GM18498 (cell line): ENCODE results near the gene CALCOCO1.
"Not testable (repeated sequence)": the region's sequence is repeated elsewhere in the genome, so short reads cannot be mapped to it uniquely, and the experiment has no call there.

Experiments used
- ATAC-seq: cut with Tn5 transposase; IDR thresholded peaks from one replicate; pipeline ENCODE4 v1.9.1; 2021; ENCODE audit warnings: mild to moderate bottlenecking, moderate library complexity; ENCODE audit not compliant: unreplicated experiment

Gene CALCOCO1, protein sequence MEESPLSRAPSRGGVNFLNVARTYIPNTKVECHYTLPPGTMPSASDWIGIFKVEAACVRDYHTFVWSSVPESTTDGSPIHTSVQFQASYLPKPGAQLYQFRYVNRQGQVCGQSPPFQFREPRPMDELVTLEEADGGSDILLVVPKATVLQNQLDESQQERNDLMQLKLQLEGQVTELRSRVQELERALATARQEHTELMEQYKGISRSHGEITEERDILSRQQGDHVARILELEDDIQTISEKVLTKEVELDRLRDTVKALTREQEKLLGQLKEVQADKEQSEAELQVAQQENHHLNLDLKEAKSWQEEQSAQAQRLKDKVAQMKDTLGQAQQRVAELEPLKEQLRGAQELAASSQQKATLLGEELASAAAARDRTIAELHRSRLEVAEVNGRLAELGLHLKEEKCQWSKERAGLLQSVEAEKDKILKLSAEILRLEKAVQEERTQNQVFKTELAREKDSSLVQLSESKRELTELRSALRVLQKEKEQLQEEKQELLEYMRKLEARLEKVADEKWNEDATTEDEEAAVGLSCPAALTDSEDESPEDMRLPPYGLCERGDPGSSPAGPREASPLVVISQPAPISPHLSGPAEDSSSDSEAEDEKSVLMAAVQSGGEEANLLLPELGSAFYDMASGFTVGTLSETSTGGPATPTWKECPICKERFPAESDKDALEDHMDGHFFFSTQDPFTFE

DNA sequence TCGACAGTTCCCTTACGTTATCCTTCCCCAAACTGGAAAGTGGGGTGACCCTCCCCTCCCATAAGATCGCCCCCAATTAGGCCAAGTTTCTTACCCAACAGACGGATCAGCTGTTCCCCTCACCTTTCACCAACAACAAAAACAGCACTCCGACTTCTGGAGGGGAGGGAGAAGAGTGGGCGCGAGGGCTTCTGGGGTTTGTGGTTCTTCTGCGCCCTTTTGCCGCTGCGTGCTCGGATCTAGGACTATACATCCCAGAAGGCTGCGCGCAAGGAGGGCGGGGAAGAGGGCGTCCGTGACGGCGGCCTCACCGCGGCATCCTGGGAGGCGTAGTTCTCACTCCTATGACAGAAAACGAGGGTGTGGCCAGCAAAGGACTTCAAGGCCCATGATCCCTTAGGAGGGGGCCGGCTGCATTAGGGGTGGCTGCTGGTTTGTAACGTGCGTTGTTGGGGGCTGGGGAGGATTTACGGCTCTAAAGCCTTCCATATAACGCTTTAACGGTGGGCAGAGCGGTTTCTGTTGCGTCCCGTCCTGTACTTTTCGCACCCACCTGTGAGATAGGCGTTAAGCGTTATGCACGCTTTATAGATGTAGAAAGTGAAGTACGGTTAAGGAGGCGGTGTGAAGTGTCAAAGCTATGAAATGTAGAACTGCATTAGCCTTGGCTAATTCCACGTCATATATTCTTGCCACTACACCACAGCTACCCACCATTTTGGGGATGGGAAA lies at the start of gene CALCOCO1:
Gene CALCOCO1, minus strand, starts transcription at position 143 of the 732 bp plus-strand sequence. CDS start 2,210 bp downstream, outside the sequence.
- ATAC-seq: peak; percentile 98

DNA sequence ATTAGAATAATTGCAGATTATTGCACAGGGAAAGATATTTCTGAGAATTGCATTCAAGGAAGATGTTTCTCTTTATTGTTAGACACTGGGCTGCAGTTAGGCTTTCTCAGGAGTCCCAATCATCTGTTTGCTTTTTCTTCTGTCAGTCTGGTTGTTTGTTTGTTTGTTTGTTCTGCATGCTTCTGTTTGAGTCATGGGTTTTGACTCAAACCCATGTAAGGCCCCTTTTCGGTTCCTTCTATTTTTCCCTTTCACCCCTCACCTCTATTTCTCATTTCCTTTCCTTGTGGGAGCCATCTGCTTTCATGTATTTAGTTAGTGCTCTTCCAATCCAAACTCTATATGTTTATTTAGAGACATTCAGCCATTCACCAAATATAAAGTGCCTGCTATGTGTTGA lies 49.6 kb upstream of the CALCOCO1 start:
- no peak for ATAC-seq

DNA sequence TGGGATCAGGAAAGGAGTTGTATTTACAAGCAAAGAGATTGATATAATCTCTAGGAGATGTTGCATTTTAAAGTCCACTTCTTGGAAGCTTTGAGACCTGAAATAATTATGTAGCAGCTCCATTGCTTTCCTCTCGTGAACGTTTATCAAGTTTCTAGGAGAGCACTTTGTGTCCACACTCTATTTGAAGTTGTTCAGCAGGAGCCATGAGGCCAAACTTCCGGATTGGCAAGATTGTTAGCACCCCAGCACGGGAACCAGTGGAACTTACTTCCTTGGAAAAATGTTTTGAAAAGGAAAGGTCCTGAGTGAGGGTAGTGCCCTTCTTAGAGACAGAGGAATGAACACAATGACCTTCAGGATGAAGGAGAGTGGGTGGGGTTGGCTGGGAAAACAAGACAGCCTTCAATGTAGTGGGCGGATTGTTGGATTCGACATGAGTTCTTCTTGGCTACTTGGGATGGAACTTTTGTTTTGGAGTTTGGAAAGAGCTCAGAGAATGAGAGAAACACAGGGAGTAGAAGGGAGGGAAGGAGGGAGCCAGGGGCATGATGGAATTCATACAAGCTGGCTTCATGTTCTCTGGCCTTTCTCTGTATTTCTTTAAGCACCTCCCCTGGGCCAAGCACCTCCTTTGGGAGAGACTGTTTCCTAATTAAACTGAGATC lies 48.4 kb upstream of the CALCOCO1 start:
- no peak for ATAC-seq

DNA sequence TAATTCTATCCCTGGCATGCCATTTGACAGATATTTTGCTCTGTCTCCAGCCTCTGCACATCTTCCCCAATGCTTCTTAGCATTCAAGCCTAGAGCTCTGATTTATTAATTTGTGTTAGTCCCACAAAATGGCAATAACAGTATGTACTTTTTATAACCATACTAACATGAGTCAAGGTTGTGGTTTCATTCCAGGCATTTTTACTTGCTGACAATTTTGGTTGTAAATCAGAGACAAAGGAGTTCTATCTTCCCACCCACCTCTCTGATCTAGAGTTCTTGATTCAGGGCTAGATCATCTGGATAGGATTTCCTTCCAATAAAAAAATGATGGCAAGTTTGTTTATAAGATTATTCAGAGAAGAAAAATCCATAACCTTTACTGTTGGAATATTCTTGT lies 43.0 kb upstream of the CALCOCO1 start:
- no peak for ATAC-seq

DNA sequence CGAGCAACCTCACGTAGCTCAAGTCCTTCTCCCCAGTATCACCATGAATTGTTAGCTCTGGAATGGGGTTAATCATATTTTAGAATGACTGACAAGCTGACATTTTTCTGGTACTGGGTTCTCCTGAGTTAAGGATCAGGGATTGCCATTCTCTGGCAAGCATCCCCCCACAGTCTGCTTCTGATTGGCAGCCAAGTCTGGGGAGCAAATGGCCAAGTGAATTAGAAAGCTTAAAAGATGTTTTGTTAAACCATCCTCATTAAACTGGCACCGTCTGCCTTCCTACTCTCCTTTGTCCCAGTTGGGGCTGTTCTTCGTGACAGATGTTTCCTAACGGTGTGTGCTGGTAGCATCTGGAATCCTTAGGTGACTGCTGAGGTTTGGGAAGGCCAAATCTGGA lies 41.7 kb upstream of the CALCOCO1 start:
- ATAC-seq: no peak

DNA sequence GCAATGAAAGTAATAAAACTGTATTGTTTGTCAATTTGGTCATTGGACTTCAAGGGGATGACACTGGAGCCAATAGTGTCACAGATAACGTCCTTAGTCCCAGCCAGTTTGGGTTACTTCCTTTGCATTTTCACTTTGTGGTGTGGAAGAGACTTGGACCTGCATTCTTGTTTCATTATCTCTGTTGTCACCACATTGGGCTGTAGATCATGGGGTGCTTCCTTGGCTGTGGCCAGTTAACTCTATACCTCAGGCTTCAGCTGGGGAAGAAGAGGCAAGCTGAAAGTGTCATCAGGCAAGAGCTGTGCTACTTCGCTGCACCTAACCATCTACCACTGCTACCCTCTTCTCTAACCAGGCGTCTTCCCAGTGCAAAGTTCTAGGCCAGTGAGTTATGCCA lies 39.6 kb upstream of the CALCOCO1 start:
- ATAC-seq: no peak

DNA sequence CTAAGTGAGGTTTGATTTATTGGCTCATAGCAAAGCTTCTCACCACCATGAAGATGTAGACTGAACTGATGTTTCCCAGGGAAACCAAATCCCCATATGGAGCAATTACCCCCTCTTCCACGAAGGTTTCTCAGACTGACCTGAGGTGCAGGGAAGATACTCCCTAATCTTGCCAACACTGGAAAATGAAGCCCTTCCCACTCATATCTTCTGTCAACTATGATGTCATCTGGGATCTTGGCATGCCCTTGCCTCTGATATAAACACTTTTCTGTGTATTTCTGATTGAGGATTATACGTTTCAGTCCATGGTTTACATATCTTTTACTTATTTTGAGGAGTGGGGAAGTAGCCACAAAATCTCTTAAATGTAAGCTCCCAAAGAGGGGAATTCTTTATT lies 38.6 kb upstream of the CALCOCO1 start:
- ATAC-seq: no peak

DNA sequence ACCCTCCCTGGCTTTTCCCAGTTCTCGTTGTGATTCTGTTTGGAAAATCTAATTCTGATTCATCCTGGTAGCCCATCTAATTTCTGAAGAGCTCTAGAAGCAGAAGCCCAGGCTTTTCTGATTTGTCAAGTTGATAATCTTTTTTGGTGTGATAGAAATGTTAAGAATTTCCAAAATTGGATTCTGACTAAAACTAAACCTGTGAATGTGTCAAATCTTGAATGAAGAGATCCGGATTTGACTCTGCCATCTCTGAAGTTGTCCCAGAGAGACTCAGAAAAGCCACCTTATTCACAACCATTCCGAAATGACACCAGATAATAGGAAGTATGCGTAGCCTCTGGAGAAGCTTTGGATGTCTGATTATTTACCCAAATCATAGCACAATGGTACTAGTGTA lies 37.4 kb upstream of the CALCOCO1 start:
- no peak for ATAC-seq

DNA sequence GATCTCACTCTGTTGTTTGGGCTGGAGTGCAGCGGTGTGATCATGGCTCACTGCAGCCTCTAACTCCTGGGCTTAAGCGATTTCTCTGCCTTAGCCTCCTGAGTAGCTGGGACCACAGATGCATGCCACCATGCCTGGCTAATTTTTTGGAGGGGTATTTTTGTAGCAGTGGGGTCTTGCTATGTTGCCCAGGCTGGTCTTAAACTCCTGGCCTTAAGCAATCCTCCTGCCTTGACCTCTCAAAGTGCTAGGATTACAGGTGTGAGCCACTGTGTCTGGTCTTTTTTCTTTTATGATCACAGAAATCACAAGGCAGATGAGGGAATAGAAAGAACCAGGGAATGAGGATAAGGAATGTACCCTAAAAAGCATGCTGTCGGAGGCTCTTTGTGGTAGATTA lies 35.5 kb upstream of the CALCOCO1 start:
- not testable (repeated sequence) for ATAC-seq

DNA sequence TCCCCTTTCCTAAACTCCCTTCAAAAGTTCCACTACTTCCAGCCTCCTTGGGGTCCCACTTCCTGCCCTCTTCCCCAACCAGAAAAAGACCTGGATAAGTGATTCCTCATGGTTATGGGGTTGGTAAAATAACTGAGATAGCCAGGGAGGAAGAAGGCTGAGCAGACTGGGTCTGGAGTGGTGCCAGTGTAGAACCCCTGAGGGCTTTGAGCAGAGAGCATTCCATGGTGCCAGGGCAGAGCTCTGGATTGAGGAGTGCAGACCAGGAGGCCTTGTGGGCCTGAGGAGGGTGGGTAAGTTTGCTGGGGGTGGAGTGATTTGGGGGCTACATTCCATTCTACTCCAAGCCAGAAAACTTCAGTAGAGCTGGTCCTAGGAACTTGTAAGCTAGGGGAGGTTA lies 34.1 kb upstream of the CALCOCO1 start:
- no peak for ATAC-seq

DNA sequence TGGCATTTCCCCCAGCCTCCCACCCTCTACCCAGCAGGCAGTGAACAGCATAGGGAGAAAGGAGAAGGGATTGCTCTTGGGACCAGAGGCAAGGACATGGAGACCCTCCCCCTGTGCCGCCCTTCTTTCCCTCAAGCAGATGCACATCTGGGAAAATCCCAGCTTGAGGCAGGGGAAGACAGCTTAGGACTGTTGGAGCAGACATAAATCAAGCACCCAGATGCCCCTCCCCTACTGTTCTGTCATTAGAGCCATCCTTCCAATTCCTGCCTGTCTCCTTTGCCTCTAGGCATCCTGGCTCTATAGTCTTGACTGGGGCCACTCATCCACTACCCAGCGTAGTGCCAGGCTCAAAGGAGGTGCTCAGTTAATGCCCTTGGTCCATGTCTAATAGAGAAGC lies 32.0 kb upstream of the CALCOCO1 start:
- no peak for ATAC-seq

DNA sequence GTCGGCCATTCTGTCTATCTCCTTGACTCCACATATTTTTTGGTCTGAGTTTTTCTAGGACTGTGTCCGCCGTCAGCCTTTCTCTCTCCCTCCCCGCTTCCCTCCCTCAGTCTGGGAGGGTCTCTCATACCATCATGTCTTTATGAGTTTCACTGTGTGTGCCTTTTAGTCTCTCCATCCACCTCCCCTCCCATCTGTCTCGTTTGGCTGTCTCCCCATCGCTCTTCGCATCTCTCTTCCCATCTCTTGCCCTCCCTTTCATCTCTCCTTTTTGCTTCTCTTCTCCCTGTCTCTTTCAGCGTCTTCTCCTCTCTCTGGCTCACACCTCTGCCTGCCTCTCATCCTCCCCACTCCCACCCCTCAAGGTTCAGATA lies 31.5 kb upstream of the CALCOCO1 start:
- no peak for ATAC-seq

DNA sequence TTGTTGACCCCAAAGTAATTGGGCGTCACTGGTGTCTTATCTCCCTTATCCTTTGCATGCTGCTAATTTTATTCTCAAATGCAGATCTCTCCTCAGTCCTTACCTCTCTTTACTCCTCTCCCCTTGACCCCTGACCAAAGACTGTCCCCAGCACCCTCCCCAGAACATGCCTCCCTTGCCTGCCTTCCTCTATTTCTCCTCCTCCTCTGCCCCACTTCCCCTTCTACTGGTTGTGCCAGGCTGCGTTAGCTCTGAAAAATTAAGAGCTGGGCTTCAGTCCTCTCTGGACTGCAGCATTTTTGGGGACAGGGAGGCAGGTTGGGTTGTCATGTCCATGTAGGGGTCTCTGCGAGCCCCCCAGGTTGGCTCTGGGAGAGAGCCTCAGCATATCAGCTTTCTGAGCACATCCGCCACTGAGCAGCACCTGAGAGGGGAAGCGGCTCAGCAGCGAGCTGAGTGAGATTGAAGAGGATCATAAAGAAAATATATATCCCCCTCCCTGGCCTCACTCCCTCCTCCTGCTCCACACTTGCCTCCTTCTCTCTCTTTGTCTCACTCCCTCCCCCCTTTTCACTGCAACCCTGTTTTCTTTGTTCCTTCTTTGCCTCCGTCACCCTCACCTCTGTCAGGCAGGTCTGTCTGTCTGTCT lies 31.0 kb upstream of the CALCOCO1 start:
- no peak for ATAC-seq

DNA sequence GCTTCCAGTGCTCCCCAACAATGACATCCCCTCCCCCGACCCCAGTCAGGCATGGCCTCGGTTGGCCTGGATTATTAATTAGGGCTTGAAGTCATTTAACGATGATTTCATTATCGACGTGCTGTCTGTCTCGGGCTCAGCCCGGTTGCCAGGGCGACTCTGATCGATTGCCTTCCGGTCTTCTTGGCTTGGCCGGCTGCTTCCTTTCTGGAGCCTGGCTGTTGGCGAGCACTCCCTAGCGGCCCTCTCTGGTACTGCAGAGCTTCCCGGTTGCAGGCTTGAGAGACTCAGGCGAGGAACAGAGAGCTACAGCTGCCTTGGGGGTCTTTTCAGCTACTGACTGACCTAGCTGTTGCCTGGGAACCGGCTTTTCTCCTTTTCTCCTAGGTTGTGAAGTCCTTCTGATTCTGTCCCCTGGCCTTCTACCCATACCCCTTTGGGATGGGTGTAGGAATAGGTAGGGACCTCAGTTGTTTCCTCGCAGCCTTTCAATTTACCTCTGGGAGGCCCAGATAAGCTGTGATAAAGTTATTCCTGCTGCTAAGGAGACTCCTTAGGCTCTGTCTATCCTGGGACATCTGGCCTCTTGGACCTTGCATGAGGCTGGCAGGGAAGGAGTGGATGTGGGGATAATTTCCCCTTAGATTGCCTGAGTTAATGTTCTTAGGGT lies 30.0 kb upstream of the CALCOCO1 start:
- ATAC-seq: peak; percentile 77

DNA sequence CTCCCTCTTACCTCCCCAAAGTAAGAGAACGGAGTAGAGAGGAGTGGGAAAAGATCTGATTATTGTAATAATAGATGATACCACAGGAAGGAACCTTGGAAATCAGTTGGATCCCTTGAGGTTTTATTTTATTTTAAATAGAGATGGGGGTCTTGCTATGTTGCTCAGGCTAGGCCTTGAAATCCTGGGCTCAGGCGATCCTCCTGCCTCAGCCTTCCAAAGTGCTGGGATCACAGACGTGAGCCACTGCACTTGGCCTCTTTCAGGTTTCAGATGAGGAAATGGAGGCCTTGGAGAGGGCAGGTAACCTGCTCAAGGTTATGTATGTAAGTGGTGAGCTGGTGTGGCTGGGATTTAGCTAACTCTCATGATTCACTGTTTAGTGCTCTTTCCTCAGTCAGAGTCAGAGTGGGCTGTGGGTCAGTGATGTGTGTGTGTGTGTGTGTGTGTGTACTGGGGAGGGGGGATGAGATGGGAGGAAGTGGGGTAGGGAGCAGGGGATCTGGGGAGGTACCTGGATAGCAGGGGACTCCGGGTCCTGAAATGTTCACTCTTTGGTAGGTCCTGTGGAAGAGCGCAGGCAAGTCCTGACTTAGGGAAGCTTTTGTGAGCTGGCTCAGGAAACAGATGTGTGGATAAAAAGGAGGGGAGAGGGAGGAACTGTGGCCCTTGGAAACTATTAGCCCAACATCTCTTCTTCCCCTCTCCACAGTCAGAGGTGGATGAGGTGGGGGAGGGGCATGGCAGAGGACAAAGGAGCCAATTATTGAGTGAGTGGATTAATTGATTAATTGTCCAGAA lies 29.2 kb upstream of the CALCOCO1 start:
- ATAC-seq: no peak

DNA sequence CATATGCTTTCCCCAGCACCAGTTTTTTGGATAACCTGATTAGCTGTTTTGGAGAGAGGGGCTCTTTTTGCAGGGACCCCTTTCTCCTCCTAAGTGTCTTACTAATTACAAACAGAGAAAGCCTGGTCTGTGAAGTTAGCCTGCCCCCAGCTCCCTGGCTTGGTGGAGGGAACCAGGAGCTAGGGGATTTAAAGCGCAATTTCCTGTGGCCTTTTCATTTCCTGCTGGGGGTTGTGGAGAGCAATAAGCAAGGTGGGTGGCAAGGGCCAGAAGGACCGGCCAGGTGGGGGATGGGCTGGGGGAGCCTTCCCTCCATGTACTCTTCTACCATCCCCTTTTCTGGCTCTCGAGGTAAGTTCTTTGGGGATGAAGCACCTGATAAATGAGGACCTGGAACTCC lies 28.6 kb upstream of the CALCOCO1 start:
- no peak for ATAC-seq

DNA sequence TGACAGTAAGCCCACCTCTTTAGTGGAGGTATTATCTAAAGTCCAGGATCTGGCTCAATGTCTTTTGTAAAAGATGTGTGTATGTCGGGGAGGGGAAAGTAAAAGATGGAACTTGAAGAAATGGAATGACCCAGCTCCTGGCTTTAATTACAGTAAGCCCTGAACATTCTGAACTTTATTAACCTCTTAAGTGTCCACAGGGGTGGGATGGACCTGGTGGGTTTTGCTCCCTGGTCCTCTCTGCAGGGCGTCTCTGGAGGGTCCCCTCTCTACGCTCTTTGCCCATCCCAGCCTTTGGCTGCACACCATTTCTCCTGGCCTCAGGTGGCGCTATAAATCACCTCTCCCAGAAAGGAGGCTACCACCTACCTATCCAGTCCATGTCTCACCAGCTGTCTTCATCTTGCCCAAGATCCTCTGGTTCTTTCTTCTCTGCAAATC lies 28.2 kb upstream of the CALCOCO1 start:
- no peak for ATAC-seq

DNA sequence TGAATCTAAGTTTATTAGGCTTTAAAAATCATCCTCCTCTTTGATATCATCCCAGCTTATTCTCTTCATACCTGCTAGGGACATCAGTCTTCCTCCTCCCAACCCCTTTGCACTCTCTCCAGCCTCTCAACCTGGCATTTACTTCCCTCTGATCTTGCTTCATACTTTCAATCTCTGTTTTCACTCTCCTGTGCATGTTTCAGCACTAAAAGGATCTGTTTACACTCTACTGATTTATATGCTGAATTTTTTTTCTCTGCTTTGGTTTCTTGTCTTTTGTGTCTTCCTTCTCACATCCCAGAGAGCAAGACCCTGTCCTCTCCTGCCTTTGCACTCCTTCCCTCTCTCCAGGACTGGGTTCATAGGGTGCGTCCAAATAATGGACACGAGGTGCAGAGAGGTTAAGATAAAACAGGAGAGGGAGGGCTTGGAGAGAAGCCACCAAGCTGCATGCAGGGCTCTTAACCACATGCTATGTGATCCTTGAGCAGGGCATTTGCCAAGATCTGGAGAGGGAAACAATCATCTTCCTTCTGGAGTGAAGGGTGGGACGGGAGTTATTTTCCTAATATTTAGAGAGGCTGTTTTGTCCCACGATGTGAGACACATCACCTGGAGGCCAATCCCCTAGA lies 27.5 kb upstream of the CALCOCO1 start:
- no peak for ATAC-seq

DNA sequence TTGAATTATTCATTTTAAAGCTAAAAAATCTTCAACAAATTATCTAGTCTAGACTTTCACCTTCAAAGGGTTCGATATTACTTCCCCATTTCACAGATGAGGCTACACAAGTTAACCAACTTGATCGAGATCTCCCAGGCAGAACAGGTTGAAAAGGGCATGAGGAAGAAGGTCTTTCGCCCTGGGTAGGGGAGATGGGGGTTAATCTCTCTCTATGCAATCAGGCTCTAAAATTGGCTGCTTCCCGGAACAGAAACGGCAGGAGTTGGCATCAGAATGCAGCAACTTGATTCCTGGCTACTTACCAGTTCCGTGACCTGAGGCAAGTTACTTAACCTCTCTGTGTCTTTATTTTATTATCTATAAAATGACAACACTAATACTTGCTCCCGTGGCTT lies 26.9 kb upstream of the CALCOCO1 start:
- no peak for ATAC-seq
